ENCODE results near the gene C1QL2. TPM values are rescaled to one million over a fixed set of nuclear protein-coding genes. Genes with fewer than 3 reads are reported as not detected.

C1QL2 gene
- total RNA-seq, 4 donors from 2014 or later, result not detected

DNA sequence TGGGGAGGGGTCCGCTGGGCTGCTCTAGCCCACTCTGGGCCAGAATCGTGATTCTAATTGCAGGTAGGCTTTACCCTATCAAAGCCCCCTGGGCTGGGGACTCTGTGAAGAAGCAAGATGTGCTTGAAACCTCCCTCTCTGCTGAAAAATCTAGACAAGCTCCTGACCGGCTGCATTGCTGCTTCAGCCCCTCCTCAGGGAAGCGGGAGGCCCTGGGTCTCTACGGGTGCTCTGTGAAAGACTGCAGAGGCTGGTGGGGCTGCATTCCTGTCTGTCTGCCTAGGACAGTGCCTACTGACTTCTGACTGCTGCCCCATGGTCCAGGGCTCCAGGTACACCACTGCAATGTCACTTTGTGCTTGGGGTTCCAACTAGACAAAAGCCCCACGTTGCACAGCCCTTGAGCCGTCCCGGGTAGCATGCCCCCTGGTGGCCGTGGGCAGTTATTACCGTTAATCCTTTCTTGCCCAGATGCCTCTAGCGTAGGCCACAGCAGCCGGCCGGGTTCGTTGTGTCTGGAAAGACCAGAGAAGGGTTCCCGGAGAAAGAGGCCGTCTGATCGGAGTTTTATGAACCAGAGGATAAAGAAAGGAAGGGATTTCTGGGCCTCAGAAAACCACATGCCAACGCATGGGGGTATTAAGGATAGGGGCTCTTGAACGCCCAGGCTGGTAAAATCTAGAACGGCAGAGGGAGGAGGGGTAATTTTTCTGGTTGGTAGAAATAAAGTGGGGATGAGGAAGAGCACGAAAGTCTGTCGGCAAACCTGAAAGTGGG is 15.9 kb upstream of the C1QL2 start:
- ATAC-seq (ENCODE audit: low FRiP score) (no peak), DNase-seq (ENCODE audit: low spot score) (no peak)
- TF ChIP-seq, protein P1, sequence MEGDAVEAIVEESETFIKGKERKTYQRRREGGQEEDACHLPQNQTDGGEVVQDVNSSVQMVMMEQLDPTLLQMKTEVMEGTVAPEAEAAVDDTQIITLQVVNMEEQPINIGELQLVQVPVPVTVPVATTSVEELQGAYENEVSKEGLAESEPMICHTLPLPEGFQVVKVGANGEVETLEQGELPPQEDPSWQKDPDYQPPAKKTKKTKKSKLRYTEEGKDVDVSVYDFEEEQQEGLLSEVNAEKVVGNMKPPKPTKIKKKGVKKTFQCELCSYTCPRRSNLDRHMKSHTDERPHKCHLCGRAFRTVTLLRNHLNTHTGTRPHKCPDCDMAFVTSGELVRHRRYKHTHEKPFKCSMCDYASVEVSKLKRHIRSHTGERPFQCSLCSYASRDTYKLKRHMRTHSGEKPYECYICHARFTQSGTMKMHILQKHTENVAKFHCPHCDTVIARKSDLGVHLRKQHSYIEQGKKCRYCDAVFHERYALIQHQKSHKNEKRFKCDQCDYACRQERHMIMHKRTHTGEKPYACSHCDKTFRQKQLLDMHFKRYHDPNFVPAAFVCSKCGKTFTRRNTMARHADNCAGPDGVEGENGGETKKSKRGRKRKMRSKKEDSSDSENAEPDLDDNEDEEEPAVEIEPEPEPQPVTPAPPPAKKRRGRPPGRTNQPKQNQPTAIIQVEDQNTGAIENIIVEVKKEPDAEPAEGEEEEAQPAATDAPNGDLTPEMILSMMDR (IDR thresholded peaks at IDR 0.05), result peak in 1 of 3 donors; percentile 16

DNA sequence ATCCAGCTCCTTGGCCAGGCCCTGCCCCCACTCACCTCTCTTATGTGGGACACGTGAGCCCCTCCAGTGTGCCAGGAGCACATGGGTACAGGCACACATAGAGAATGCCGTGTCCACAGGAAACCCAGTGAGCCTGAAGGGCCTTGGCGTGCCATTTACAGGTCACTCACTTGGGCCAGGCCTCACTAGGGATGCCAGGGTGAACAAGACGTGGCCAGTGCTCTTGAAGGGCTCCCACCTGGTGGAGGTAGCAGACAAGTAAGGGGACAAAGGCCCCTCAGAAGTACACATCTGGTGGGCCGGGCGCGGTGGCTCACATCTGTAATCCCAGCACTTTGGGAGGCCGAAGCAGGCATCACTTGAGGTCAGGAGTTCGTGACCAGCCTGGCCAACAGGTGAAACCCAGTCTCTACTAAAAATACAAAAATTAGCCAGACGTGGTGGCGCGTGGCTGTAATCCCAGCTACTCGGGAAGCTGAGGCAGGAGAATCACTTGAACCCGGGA is 15.1 kb upstream of the C1QL2 start:
- DNase-seq (ENCODE audit: low spot score), result no peak
- TF ChIP-seq, protein P1 (IDR thresholded peaks at IDR 0.05), result no peak
- no peak for ATAC-seq (ENCODE audit: low FRiP score)

DNA sequence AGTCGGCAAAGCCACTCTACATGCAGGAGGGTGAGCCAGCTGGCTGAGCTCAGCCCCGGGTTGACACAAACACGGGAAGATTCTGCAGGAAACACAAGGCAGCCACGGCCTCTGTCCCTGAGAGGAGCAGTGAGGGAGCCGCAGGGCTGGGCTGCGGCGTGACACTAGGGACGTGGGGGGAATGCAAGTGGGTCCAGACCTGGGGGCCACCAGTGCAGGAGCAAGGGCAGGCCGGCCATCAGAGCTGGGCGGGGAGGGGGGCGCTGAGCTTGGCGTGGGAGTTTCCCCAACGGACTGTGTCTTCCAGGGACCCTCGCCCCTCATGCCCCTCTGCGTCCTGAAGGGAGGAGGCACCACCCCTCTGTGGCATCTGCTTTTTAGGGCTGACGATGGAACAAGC is 12.0 kb upstream of the C1QL2 start:
- TF ChIP-seq, protein P1 (IDR thresholded peaks at IDR 0.05), result no peak
- DNase-seq (ENCODE audit: low spot score), result no peak
- no peak for ATAC-seq (ENCODE audit: low FRiP score)

DNA sequence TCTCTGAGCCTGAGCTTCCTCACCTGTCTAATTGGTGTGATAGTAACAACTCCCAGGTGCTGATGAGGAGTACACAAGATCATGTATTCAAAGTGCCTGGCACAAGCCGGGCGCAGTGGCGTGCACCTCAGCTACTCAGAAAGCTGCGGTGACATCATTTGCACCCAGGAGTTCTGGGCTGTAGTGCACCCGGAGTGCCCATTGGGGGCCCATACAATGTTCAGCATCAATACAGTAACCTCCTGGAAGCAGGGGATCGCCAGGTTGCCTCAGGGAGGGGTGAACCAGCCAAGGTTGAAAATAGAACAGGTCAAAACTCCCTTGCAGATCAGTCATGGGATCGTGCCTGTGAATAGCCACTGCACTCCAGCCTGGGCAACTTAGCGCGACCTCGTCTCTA is 11.2 kb upstream of the C1QL2 start:
- DNase-seq (ENCODE audit: low spot score) (no peak), ATAC-seq (ENCODE audit: low FRiP score) (no peak)
- TF ChIP-seq, protein P1 (IDR thresholded peaks at IDR 0.05), result no peak

DNA sequence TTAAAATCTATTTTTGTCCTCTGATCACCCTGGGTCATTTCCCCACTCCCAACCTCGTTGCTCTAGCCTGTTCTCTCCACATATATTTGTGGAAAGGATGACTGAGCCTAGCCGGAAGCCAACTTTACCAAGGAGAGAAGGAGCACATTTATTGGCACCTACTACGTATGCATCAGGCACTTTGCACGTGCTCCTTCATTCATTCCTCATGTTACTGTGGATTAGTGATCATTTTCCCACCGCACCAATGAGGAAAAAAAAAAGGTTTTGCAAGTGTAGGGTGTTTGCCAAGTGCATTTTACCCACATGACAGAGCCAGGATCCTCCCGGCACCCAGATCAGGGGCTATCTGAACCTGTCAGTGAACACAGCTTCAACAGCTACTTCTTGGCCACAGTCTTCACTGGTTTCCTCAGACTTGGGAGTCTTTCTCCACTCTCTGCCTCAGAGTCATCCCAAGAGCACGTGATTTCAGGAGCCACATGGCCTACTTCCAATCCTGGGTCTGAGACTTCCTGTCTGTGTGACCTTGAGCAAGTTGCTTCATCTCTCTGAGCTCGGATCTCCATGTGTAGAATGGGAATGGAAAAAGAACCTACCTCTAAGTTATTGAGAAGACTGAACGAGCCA is 1.9 kb upstream of the C1QL2 start:
- ATAC-seq (ENCODE audit: low FRiP score) (no peak), DNase-seq (ENCODE audit: low spot score) (no peak)
- TF ChIP-seq, protein P1 (IDR thresholded peaks at IDR 0.05), result no peak

DNA sequence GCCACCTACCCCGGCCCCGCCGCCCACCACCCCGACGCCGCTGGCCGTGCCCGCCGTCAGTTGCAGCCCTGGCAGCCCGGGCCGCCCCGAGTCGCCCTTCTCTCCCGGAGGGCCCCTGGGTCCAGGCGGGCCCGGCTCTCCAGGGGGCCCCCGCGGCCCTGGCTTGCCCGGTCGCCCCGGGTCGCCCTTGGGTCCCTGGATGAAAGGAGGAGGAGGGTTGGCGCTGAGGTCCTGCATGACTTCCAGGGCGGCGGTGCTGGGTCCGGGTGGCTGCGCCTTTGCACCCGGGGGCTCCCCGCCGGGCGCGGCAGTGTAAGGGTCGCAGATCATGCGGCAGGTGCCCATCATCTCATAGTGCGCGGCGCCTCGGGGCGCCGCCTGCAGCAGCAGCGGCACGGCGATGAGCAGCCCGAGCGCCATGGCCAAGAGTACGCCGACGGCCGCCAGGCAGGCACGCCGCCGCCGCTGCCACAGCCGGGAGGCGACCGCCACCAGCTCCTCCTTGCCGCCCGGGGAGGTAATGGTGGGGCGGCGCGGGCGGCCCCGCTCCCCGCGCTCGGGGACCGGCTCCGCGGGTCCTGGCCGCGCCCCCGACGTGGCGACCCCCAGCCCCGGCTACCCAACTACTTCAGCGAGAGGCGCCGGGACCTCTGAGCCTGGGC is 570 bp downstream of the C1QL2 start:
- TF ChIP-seq, protein P1 (IDR thresholded peaks at IDR 0.05), result no peak
- no peak for ATAC-seq (ENCODE audit: low FRiP score)

More for the DNA sequence above, 570 bp downstream of the C1QL2 start:
- no peak for DNase-seq (ENCODE audit: low spot score)

Data from omental fat pad (tissue), 4 donors.